IgD-negative memory B cell (primary cell): ENCODE measurements around the gene KICS2. TPM values are rescaled to one million over a fixed set of nuclear protein-coding genes. Genes with fewer than 3 reads are reported as not detected.

ENCODE experiments used
- H3K27ac Mint-ChIP-seq, 3 donors: one replicate each; pipeline ENCODE4 v1.8.0; 2020 to 2022; ENCODE audit warnings: mild to moderate bottlenecking in 3 of 3, mixed read lengths in 3 of 3, moderate library complexity in 1 of 3
- H3K27me3 Mint-ChIP-seq: one replicate; pipeline ENCODE4 v1.8.0; 2021; ENCODE audit warnings: mixed read lengths
- H3K36me3 Mint-ChIP-seq: one replicate; pipeline ENCODE4 v1.8.0; 2020; ENCODE audit warnings: mild to moderate bottlenecking, mixed read lengths
- H3K4me1 Mint-ChIP-seq, 3 donors: one replicate each; pipeline ENCODE4 v1.8.0; 2020 to 2022; ENCODE audit warnings: mixed read lengths in 3 of 3, mild to moderate bottlenecking in 1 of 3
- H3K4me3 Mint-ChIP-seq, 4 donors: one replicate each; pipeline ENCODE4 v1.8.0; 2020 to 2022; ENCODE audit warnings: mild to moderate bottlenecking in 4 of 4, mixed read lengths in 4 of 4, moderate library complexity in 3 of 4
- H3K9me3 Mint-ChIP-seq, 3 donors: one replicate each; pipeline ENCODE4 v1.8.0; 2020 to 2021; ENCODE audit warnings: mixed read lengths in 3 of 3, mild to moderate bottlenecking in 1 of 3
- polyA plus RNA-seq: library from polyadenylated mRNA; unstranded; fragments of 300-500 nt; fragmentation: Illumina TruSeq; gene quantifications from one replicate; pipeline ENCODE4 v1.2.3, GENCODE V29; 2021

Gene KICS2
- 10.6 TPM for polyA plus RNA-seq

DNA sequence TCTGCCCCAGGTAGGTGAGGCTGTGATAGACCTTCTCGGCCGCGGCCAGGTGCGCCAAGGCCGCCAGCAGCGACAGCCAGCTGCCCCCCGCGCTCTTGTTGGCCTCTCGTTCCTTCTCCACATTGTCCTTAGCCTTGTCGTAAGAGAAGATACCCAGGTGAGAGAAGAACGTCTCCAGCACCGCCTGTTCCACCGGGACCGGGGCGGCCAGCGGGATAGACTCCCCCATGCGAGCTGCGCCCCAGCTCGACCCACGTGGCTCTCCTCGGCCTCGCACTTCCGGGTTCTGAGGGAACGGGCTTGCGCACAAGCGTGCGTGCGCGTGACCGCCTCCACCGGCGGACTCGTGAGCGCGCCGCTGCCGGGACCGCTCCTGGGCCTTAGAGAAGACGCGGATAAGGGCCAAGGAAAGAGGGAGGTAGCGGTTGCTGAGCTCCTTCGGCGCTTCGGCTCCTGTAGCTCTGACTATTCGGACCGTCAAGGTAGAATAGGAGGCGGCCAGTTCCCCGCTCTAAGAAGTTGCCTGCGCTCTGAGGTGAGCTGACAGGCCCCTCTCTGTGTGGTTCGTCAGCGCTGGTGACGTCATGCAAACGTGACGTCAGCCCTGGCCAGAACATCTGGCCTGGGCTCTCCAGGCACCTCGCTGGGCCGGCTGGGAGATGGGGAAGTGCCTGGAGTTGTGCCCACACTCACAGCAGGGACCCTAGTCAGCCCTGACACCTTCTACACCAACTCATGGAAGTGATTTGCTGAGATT, at the start of gene KICS2:
Gene KICS2 (minus strand): TSS at position 288 of the 757 bp plus-strand sequence. CDS start 59 bp downstream, at position 229.
- peaks cover 3% of the 10 kb centered on the region for H3K36me3 Mint-ChIP-seq
- no peaks in the 10 kb centered on the region for H3K9me3 Mint-ChIP-seq
- peak within 1 kb of the TSS; percentile 87 to 97 (median 94) for H3K4me3 Mint-ChIP-seq
- peaks cover 13 to 29% (median 17%) of the 10 kb centered on the region in 3 donors for H3K4me1 Mint-ChIP-seq
- H3K27me3 Mint-ChIP-seq = no peaks in the 10 kb centered on the region
- peak within 1 kb of the TSS; percentile 84 to 97 (median 97) for H3K27ac Mint-ChIP-seq

DNA sequence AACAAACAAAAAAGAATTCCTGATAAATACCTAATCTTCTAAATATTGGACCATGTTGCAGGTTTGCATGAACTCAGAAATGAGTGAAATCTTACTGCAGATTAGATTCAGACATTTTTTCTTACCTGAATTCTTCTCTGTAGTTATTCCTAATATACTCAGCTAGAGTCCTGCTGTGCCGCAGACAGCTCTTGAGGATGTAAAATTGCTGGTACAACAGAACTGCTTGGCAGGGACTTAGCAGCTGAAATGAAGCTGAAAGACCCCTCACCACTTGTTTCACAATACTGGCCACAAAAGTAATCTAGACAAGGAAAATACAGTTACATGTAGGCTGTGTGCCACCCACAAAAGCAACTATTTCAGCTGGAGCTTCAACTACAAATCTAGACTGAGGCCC, 48.3 kb upstream of the KICS2 start:
- Mint-ChIP-seq H3K4me1 (no peaks in the 10 kb centered on the region), H3K4me3 (no peak overlapping the region), H3K36me3 (no peaks in the 10 kb centered on the region), H3K27ac (no peak overlapping the region), H3K27me3 (peaks cover 5% of the 10 kb centered on the region), H3K9me3 (no peaks in the 10 kb centered on the region)

- no peaks in the 10 kb centered on the region for H3K4me1 Mint-ChIP-seq
- H3K4me3 Mint-ChIP-seq = no peak overlapping the region
- no peaks in the 10 kb centered on the region for H3K36me3 Mint-ChIP-seq
- no peak overlapping the region for H3K27ac Mint-ChIP-seq
- no peaks in the 10 kb centered on the region for H3K9me3 Mint-ChIP-seq
- H3K27me3 Mint-ChIP-seq = peaks cover 5% of the 10 kb centered on the region
Measured at GRCh38 chr12:64269161-64269560, 47.1 kb upstream of the KICS2 start.

DNA sequence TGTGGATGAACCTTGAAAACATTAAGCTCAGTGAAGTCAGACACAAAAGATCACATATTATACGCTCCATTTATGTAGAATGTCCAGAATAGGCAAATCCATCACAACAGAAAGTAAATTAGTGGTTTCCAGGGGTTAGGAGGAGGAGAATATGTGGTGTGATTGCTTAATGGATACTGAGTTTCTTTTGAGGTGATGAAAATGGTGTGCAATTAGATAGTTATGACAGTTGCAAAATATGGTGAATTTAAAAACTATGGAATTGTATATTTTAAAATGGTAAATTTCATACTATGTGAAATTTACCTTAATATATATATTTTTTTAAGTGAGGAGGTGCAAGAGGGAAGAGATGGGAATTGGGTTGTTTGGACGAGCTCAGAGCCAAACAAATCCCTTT, 46.3 kb upstream of the KICS2 start:
- H3K36me3 Mint-ChIP-seq = no peaks in the 10 kb centered on the region

DNA sequence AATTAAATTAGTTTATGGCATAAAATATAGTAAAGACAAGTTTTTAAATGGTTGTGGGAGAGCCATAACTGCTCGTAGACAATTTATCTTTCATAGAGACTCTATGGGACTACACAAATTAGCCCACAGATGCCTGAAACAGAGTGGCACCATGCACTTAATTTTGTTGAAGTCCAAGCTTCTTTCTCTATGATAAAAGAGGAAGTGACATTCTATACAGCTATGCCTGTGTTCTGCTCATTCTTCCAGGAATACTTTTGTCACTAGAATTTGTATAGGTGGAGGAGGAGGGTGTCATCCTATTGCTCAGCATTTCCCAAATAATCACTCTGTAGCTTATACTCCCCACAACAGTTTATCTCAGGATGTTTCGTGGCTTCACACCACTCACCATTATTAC, 43.7 kb upstream of the KICS2 start:
- Mint-ChIP-seq H3K9me3 (no peaks in the 10 kb centered on the region), H3K36me3 (no peaks in the 10 kb centered on the region), H3K27ac (no peak overlapping the region), H3K27me3 (peaks cover 5% of the 10 kb centered on the region), H3K4me1 (no peaks in the 10 kb centered on the region), H3K4me3 (no peak overlapping the region)

More for the DNA sequence above, 46.3 kb upstream of the KICS2 start:
- Mint-ChIP-seq H3K27ac (no peak overlapping the region), H3K4me1 (no peaks in the 10 kb centered on the region), H3K27me3 (peaks cover 5% of the 10 kb centered on the region), H3K9me3 (no peaks in the 10 kb centered on the region), H3K4me3 (peak overlapping the region in 1 of 4 donors; percentile 37)

DNA sequence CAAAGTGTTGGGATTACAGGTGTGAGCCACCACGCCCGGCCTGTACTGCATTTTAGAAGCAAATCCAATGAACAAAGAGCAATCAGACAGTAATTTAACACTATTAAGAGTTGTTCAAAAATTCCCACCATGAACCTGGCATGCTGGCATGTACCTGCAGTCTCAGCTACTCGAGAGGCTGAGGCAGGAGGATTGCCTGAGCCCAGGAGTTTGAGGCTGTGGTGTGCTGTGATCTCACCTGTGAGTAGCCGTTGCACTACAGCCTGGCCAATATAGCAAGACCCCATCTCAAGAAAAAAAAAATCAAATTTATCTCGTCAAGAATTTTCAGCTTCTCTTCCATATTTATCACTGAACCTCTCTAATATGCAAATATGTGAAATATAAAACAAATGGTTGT, 39.7 kb upstream of the KICS2 start:
- no peaks in the 10 kb centered on the region for H3K4me1 Mint-ChIP-seq
- no peaks in the 10 kb centered on the region for H3K9me3 Mint-ChIP-seq
- H3K36me3 Mint-ChIP-seq = no peaks in the 10 kb centered on the region
- no peak overlapping the region for H3K4me3 Mint-ChIP-seq
- no peak overlapping the region for H3K27ac Mint-ChIP-seq
- H3K27me3 Mint-ChIP-seq = peaks cover 7% of the 10 kb centered on the region

DNA sequence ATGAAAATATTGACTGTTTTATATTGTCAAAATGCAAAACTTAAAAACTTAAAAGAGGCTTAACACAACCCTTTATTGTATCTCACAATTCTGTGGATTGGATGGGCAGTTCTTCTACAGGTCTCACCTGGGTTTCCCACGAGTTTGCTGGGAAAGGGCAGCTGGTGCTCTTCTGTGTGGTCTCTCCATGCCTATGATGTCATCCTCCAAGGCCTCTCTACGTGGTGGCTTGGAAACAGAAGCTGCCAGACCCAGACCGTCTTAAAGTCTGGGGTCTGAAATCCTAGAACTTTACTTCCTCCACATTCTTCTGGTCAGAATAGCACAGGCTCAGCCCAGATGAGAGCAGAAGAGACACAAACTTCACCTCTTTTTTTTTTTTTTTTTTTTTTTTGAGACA, 36.5 kb upstream of the KICS2 start:
- Mint-ChIP-seq H3K27ac (no peak overlapping the region), H3K36me3 (no peaks in the 10 kb centered on the region), H3K27me3 (peaks cover 2% of the 10 kb centered on the region), H3K9me3 (no peaks in the 10 kb centered on the region), H3K4me1 (no peaks in the 10 kb centered on the region), H3K4me3 (no peak overlapping the region)

DNA sequence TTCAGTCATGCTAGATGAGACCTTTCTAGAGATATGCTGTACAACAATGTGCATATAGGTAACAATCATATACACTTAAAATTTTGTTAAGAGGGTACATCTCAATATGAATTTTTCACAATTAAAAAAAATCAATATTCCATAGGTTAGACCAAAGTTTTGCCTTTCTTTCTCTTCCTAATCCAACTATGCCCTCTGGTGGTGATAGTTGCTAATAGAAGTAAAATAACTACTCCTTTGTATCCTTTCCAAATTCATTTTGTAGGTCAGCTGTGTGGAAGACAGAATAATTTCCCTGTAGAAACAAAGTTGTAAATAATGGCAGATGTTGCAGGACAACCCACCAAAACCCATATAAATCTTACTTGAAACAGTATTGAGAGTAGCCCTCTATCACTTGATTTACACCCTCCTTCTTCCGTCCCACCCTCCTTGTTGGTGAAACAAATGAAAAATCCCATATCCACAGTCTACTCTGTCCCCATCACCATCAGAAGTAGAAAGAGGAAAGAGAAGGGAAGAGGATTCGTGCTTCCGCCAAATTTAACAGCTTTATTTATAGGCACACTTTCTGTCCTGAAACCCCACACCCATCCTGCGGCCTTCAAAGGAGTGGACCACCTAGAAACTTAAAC, 34.2 kb upstream of the KICS2 start:
- Mint-ChIP-seq H3K36me3 (no peaks in the 10 kb centered on the region), H3K27ac (peak overlapping the region in 1 of 3 donors; percentile 54), H3K9me3 (no peaks in the 10 kb centered on the region), H3K4me3 (no peak overlapping the region), H3K27me3 (peaks cover 2% of the 10 kb centered on the region), H3K4me1 (no peaks in the 10 kb centered on the region)

GRCh38 chr12:64255249-64255648, 33.2 kb upstream of the KICS2 start:
- Mint-ChIP-seq H3K4me1 (no peaks in the 10 kb centered on the region), H3K36me3 (no peaks in the 10 kb centered on the region), H3K9me3 (no peaks in the 10 kb centered on the region), H3K27me3 (peaks cover 2% of the 10 kb centered on the region), H3K27ac (no peak overlapping the region), H3K4me3 (no peak overlapping the region)

GRCh38 chr12:64253356-64253755, 31.3 kb upstream of the KICS2 start:
- H3K27ac Mint-ChIP-seq = no peak overlapping the region
- no peaks in the 10 kb centered on the region for H3K4me1 Mint-ChIP-seq
- H3K9me3 Mint-ChIP-seq = no peaks in the 10 kb centered on the region

DNA sequence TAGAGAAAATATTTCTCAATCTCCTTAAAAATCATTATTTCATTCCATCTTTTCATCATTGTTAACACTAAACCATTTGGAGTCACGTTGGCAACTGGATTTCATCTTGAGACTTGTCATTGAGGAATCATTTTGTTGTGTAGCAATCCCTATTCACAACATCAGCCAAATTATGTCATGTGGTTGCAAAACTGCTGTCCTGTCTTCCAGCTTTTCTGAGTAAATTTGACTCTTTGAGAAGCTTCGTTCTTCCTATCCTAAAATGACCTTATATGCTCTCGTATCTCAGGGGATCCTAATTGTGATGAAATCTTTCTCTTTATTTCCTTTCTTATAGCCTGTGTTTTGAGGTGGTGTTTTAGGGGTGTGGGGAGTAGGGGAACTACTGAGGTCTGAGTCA, 30.6 kb upstream of the KICS2 start:
- Mint-ChIP-seq H3K27me3 (peaks cover 4% of the 10 kb centered on the region), H3K36me3 (no peaks in the 10 kb centered on the region), H3K4me1 (no peaks in the 10 kb centered on the region), H3K9me3 (no peaks in the 10 kb centered on the region), H3K4me3 (no peak overlapping the region), H3K27ac (peak overlapping the region in 1 of 3 donors; percentile 10)

More at GRCh38 chr12:64253356-64253755, 31.3 kb upstream of the KICS2 start:
- no peaks in the 10 kb centered on the region for H3K36me3 Mint-ChIP-seq
- H3K27me3 Mint-ChIP-seq = peaks cover 2% of the 10 kb centered on the region
- no peak overlapping the region for H3K4me3 Mint-ChIP-seq

GRCh38 chr12:64243809-64244208, 21.7 kb upstream of the KICS2 start:
- H3K36me3 Mint-ChIP-seq = no peaks in the 10 kb centered on the region
- H3K9me3 Mint-ChIP-seq = no peaks in the 10 kb centered on the region
- H3K27me3 Mint-ChIP-seq = peaks cover 2% of the 10 kb centered on the region
- H3K27ac Mint-ChIP-seq = no peak overlapping the region
- no peaks in the 10 kb centered on the region for H3K4me1 Mint-ChIP-seq
- no peak overlapping the region for H3K4me3 Mint-ChIP-seq

GRCh38 chr12:64240781-64241180, 18.7 kb upstream of the KICS2 start:
- Mint-ChIP-seq H3K4me1 (no peaks in the 10 kb centered on the region), H3K4me3 (no peak overlapping the region), H3K27me3 (no peaks in the 10 kb centered on the region), H3K9me3 (no peaks in the 10 kb centered on the region), H3K36me3 (peaks cover 1% of the 10 kb centered on the region), H3K27ac (no peak overlapping the region)

- peaks cover 1% of the 10 kb centered on the region for H3K36me3 Mint-ChIP-seq
- H3K4me3 Mint-ChIP-seq = no peak overlapping the region
- no peaks in the 10 kb centered on the region for H3K27me3 Mint-ChIP-seq
- H3K27ac Mint-ChIP-seq = no peak overlapping the region
- no peaks in the 10 kb centered on the region for H3K4me1 Mint-ChIP-seq
- H3K9me3 Mint-ChIP-seq = no peaks in the 10 kb centered on the region
Measured at GRCh38 chr12:64237382-64237781, 15.3 kb upstream of the KICS2 start.

DNA sequence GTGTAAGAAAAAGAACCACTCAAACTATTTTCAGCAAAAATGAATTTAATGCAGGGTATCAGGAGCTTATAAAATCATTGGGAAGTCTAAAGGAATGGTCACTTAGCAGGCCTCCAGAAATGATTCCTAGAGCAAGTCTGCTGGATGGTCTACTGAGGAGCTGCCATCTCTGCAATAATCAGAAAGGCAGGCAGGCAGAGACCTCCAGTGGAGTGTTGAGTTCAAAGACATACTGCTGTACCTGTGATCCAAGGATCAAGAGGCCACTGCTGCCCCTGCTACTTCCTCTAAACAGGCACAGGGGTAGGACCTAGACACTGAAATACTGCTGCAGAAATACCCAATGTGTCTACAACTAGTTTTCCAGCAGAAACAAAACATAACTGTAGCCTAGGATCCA, 14.5 kb upstream of the KICS2 start:
- Mint-ChIP-seq H3K9me3 (no peaks in the 10 kb centered on the region), H3K4me3 (no peak overlapping the region), H3K4me1 (no peaks in the 10 kb centered on the region), H3K27me3 (no peaks in the 10 kb centered on the region), H3K27ac (no peak overlapping the region), H3K36me3 (peaks cover 1% of the 10 kb centered on the region)

- peaks cover 3% of the 10 kb centered on the region for H3K36me3 Mint-ChIP-seq
- no peaks in the 10 kb centered on the region for H3K9me3 Mint-ChIP-seq
- no peak overlapping the region for H3K4me3 Mint-ChIP-seq
- H3K27ac Mint-ChIP-seq = no peak overlapping the region
- H3K4me1 Mint-ChIP-seq = no peaks in the 10 kb centered on the region
- peaks cover 10% of the 10 kb centered on the region for H3K27me3 Mint-ChIP-seq
Measured at GRCh38 chr12:64232196-64232595, 10.1 kb upstream of the KICS2 start.
